ENCODE measurements around the gene SPG11.

SPG11 gene

DNA sequence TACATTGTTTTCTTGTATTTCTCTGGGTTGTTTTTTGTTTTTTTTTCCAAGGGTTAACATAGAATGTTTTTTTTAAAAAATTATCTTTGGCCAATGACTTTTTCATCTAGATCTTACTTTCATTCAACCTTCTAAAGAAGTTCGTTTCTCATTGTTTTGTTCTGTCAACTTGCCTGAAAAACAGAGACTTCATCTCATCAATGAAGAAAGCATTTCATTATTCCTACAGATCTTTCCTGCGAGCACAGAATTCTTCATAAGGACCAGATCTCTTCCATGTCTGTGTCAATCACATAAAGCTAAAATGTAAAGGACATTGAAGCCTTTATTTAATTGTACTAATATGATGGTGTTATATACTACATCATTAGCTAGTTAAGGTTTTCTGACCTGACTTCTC, 136.2 kb downstream of the SPG11 start:
- DNase-seq = no peak

DNA sequence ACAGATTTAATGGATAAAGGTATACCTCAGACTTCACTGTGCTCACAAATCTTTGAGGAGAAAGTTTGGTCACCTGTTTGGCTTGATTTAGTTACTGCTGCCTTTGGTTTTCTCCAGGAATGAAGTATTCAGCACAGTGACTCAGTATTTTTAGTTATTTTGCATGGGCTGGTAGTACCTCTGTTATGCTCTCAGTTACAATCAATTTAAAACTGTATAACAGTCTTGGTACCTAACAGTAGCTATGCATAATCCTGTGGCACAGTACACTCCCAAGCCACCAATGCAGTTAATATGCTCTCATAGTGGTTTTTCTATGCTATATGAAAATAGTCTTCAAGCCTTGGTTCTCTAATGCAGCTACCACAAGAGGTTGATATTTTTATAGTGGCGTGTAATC, 138.4 kb downstream of the SPG11 start:
- no peak for DNase-seq

DNA sequence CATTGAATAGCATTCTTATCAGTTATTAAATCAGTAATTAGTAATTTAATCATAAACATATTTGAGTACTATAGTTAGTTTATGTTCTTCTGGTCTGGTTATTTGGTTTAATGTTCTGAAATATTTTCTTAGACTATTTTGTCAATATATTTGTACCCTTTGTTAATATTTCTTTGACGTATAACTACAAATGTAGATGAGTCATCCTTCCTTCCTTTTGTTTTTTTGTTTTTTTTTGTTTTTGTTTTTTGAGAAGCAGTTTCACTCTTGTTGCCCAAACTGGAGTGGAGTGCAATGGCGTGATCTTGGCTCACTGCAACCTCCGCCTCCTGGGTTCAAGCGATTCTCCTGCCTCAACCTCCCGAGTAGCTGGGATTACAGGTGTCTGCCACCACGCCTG, 143.9 kb downstream of the SPG11 start:
- no peak for DNase-seq

DNA sequence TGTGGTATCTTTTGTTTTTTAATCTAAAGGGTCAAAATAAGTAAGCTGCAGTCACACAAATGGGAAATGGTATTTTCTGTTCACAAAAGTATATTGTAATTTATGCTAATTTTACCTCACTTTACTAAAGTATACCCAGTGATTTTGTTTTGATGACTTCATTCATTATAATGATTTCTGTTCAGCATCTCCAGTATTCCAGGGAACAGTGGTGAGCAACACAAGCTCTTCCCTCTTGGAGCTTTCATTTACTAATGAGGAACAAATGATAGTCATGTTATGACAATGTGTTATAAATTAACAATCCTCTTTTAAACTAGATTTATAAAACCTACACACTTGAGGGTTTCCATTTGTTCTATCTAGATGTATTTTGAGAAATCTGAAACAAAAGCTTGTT, 147.0 kb downstream of the SPG11 start:
- no peak for DNase-seq

All from anterior cingulate cortex (tissue), 58 donors.